Fibroblast of the aortic adventitia (primary cell): Measurements from ENCODE around the gene RPL31. TPM values are rescaled to one million over a fixed set of nuclear protein-coding genes. Genes with fewer than 3 reads are reported as not detected.

ENCODE experiments used
- DNase-seq: peaks from one replicate; pipeline ENCODE4 v3.0.0-alpha.2; 2010; ENCODE audit warnings: low read depth
- H3K4me3 ChIP-seq: 2 replicates; pipeline ENCODE4 v1.5.1; 2011; ENCODE audit warnings: low read depth, mild to moderate bottlenecking, control low read depth, low read length, moderate library complexity
- CTCF ChIP-seq: IDR thresholded peaks from 2 replicates; pipeline ENCODE4 v1.5.1; 2011; ENCODE audit warnings: mild to moderate bottlenecking, low read length, control low read depth, inconsistent platforms; ENCODE audit not compliant: insufficient read depth
- total RNA-seq: library from RNA; depleted of rRNA; stranded (reverse); fragments of >200 nt; gene quantifications from 2 replicates; pipeline ENCODE4 v1.2.3, GENCODE V29; 2012; ENCODE audit warnings: low replicate concordance

Gene RPL31
- total RNA-seq, 1 donor, result 1,869 TPM

DNA sequence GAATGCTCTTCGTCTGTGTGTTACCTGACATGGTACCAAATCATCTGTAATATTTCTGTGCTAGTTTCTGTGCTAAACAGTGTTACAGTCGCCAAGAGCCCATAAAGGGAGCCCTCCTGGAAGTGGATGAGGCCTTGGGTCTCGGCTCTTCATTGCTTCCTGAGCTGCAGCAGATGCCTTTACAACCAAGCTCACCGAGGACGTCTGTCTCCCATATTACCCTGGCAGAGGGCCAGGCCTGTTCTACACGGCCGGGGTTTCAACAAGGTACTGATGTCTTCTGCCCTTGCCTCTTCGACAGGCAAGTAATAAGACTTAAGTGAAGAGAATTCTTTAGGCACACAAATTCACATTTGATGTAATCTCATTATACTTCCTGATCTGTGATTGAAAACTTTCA, 16.8 kb downstream of the RPL31 start:
- no peak for TF ChIP-seq CTCF
- DNase-seq, result no peak

GRCh38 chr2:101022221-101022620, 20.1 kb downstream of the RPL31 start:
- no peak for TF ChIP-seq CTCF
- H3K4me3 ChIP-seq, result no peak overlapping the region
- DNase-seq, result no peak

More for the DNA sequence above, 16.8 kb downstream of the RPL31 start:
- H3K4me3 ChIP-seq, result no peak overlapping the region

DNA sequence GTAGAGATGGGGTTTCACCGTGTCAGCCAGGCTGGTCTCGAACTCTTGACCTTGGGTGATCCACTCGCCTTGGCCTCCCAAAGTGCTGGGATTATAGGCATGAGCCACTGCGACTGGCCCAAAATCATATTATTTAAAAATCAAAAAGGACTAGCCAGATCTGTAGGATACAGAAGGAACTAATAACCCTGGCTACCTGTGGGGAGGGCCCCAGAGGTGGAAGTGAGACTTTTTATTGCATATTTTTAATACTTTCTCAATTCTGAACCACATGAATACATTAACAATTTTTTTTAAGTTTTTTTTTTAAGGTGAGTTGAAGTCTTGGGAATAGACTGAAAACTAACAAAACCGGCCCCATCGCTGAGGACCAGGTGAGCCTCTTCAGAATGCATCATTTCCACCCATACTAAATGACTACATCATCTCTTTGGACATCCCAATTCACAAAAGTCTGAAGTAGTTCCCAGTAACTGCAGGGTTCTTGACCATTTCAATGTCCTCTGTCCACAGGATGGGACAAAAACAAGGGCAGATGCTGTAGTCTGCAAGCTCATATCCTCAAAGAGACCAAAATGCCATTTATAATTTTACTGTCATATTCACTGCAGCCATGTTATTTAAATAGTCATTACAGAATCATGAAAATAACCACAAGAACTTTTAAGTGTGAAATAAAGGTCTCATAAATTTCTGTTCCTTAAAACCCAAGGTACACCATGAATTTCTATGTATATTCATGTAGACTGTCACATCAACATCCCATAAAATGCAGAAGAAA, 21.4 kb downstream of the RPL31 start:
- no peak for DNase-seq
- TF ChIP-seq CTCF, result no peak
- H3K4me3 ChIP-seq, result no peak overlapping the region

GRCh38 chr2:101025561-101025960, 23.5 kb downstream of the RPL31 start:
- no peak for TF ChIP-seq CTCF
- no peak for DNase-seq
- no peak overlapping the region for H3K4me3 ChIP-seq

- DNase-seq, result no peak
- no peak overlapping the region for H3K4me3 ChIP-seq
- TF ChIP-seq CTCF, result no peak
These were observed 24.2 kb downstream of the RPL31 start for GRCh38 chr2:101026253-101026701.

- no peak for DNase-seq
- H3K4me3 ChIP-seq, result no peak overlapping the region
- no peak for TF ChIP-seq CTCF
These were observed 24.9 kb downstream of the RPL31 start for GRCh38 chr2:101026923-101027469.
